Activated T-cell treated with anti-CD3 and anti-CD28 coated beads for 4 hours (primary cell): ENCODE results near the gene LRP5.

Source experiments
- DNase-seq: peaks from one replicate; pipeline ENCODE4 v3.0.0-alpha.2; 2020

Gene LRP5

GRCh38 chr11:68312117-68312779 is at the start of gene LRP5:
TSS of gene LRP5 (plus strand) at chr11:68312591. CDS start at chr11:68312715, 124 bp downstream.
- DNase-seq = no peak

- DNase-seq = no peak
Measured at GRCh38 chr11:68263444-68264035, 48.9 kb upstream of the LRP5 start.

- DNase-seq = no peak
Measured at GRCh38 chr11:68264244-68264643, 48.1 kb upstream of the LRP5 start.

GRCh38 chr11:68264741-68265540 is 47.5 kb upstream of the LRP5 start:
- DNase-seq = no peak

- no peak for DNase-seq
Measured at GRCh38 chr11:68266121-68266891, 46.1 kb upstream of the LRP5 start.

- no peak for DNase-seq
Measured at GRCh38 chr11:68266936-68267880, 45.2 kb upstream of the LRP5 start.

- no peak for DNase-seq
Measured at GRCh38 chr11:68267881-68268240, 44.5 kb upstream of the LRP5 start.

GRCh38 chr11:68269414-68270081 is 42.8 kb upstream of the LRP5 start:
- no peak for DNase-seq

GRCh38 chr11:68270196-68271022 is 42.0 kb upstream of the LRP5 start:
- DNase-seq = no peak

GRCh38 chr11:68271023-68271780 is 41.2 kb upstream of the LRP5 start:
- peak; percentile 39 for DNase-seq

- peak; percentile 88 for DNase-seq
Measured at GRCh38 chr11:68271781-68272608, 40.4 kb upstream of the LRP5 start, which contains the start of gene C11orf24. TSS of gene C11orf24 (minus strand) at chr11:68271973. CDS start at chr11:68263767, 8,206 bp downstream.

GRCh38 chr11:68273026-68273738 is 39.2 kb upstream of the LRP5 start:
- DNase-seq = no peak

- DNase-seq = no peak
Measured at GRCh38 chr11:68274306-68274705, 38.1 kb upstream of the LRP5 start.

GRCh38 chr11:68275721-68276507 is 36.5 kb upstream of the LRP5 start:
- no peak for DNase-seq

- no peak for DNase-seq
Measured at GRCh38 chr11:68276861-68277260, 35.5 kb upstream of the LRP5 start.

- no peak for DNase-seq
Measured at GRCh38 chr11:68279676-68280075, 32.7 kb upstream of the LRP5 start.
